HEK293T (cell line): Measurements from ENCODE around the gene KCNA2.

Experiments used
- CTCF ChIA-PET: fragments of 350-600 bp; formaldehyde crosslinking; extraction: SDS; loops from one replicate; lab custom pipeline; 2021; ENCODE audit warnings: antibody characterized with exemption, inconsistent platforms; lab: Yijun Ruan, JAX
- POLR2A ChIA-PET: fragments of 350-600 bp; formaldehyde crosslinking; extraction: SDS; loops from one replicate; lab custom pipeline; 2020; ENCODE audit warnings: antibody characterized with exemption, inconsistent platforms; lab: Yijun Ruan, JAX
- DNase-seq: peaks from one replicate; pipeline ENCODE4 v3.0.0; 2012; ENCODE audit warnings: mixed read lengths; ENCODE audit errors: extremely low spot score
- ARNT ChIP-seq: fragments of 450-650 bp; IDR thresholded peaks from 2 replicates; pipeline ENCODE4 v1.6.1; 2017; ENCODE audit warnings: mild to moderate bottlenecking
- BHLHE40 ChIP-seq: fragments of 450-650 bp; IDR thresholded peaks from 2 replicates; pipeline ENCODE4 v1.6.1; 2016; ENCODE audit warnings: mild to moderate bottlenecking, moderate library complexity, borderline replicate concordance
- CTBP1 ChIP-seq: fragments of 450-650 bp; IDR thresholded peaks from 2 replicates; pipeline ENCODE4 v1.6.1; 2016; ENCODE audit warnings: borderline replicate concordance
- ELF4 ChIP-seq: fragments of 450-650 bp; IDR thresholded peaks from 2 replicates; pipeline ENCODE4 v1.6.1; 2017; ENCODE audit warnings: antibody characterized with exemption
- FOXA1 ChIP-seq: fragments of 450-650 bp; IDR thresholded peaks from 2 replicates; pipeline ENCODE4 v1.6.1; 2016; ENCODE audit warnings: mild to moderate bottlenecking
- FOXK2 ChIP-seq: fragments of 450-650 bp; IDR thresholded peaks from 2 replicates; pipeline ENCODE4 v1.6.1; 2016; ENCODE audit warnings: mild to moderate bottlenecking
- FOXM1 ChIP-seq: fragments of 450-650 bp; IDR thresholded peaks from 2 replicates; pipeline ENCODE4 v1.6.1; 2017; ENCODE audit warnings: mild to moderate bottlenecking, borderline replicate concordance
- HDGF ChIP-seq: fragments of 450-650 bp; IDR thresholded peaks from 2 replicates; pipeline ENCODE4 v1.6.1; 2017; ENCODE audit warnings: antibody characterized with exemption, borderline replicate concordance
- L3MBTL2 ChIP-seq: fragments of 450-650 bp; conservative IDR thresholded peaks from 2 replicates; pipeline ENCODE4 v1.6.1; 2016; ENCODE audit warnings: mild to moderate bottlenecking
- LEF1 ChIP-seq: fragments of 450-650 bp; IDR thresholded peaks from 2 replicates; pipeline ENCODE4 v1.6.1; 2017; ENCODE audit warnings: mild to moderate bottlenecking, borderline replicate concordance
- NFRKB ChIP-seq: fragments of 450-650 bp; IDR thresholded peaks from 2 replicates; pipeline ENCODE4 v1.6.1; 2016; ENCODE audit warnings: mild to moderate bottlenecking, moderate library complexity
- PKNOX1 ChIP-seq: fragments of 450-650 bp; IDR thresholded peaks from 2 replicates; pipeline ENCODE4 v1.6.1; 2016
- SP1 ChIP-seq: fragments of 450-650 bp; IDR thresholded peaks from 2 replicates; pipeline ENCODE4 v1.6.1; 2017
- SUZ12 ChIP-seq: fragments of 450-650 bp; IDR thresholded peaks from 2 replicates; pipeline ENCODE4 v1.6.1; 2016; ENCODE audit warnings: mild to moderate bottlenecking
- TARDBP ChIP-seq: fragments of 450-650 bp; IDR thresholded peaks from 2 replicates; pipeline ENCODE4 v1.6.1; 2016
- ZNF384 ChIP-seq: fragments of 450-650 bp; IDR thresholded peaks from 2 replicates; pipeline ENCODE4 v1.6.1; 2016

Gene KCNA2

GRCh38 chr1:110573314-110573713 is 32.8 kb downstream of the KCNA2 start:
- ChIA-PET POLR2A (no interaction called here), CTCF (interaction anchor here (0.8 to 1.1 kb wide), 2 partner anchors 17 to 49 kb away, joined by 3 read pairs; no protein-coding TSS in a partner anchor)
- TF ChIP-seq CTBP1, result no peak
- no peak for TF ChIP-seq HDGF
- no peak for TF ChIP-seq SP1
- no peak for TF ChIP-seq LEF1
- TF ChIP-seq FOXM1, result no peak
- TF ChIP-seq L3MBTL2, result no peak
- no peak for TF ChIP-seq TARDBP
- TF ChIP-seq ZNF384, result no peak
- no peak for TF ChIP-seq FOXA1
- TF ChIP-seq FOXK2, result no peak
- TF ChIP-seq ARNT, result no peak
- TF ChIP-seq NFRKB, result no peak
- TF ChIP-seq BHLHE40, result no peak
- TF ChIP-seq SUZ12, result no peak
- TF ChIP-seq ELF4, result no peak
- TF ChIP-seq PKNOX1, result no peak
- DNase-seq, result no peak

- DNase-seq, result no peak
- ChIA-PET CTCF (interaction anchor here (0.8 to 1.1 kb wide), 2 partner anchors 17 to 49 kb away, joined by 3 read pairs; no protein-coding TSS in a partner anchor), POLR2A (no interaction called here)
- TF ChIP-seq FOXA1 (no peak), LEF1 (no peak)
Measured at GRCh38 chr1:110572751-110573150, 33.4 kb downstream of the KCNA2 start.

- DNase-seq, result no peak
- POLR2A ChIA-PET, result no interaction called here
- CTCF ChIA-PET, result no interaction called here
- TF ChIP-seq FOXK2 (no peak), FOXA1 (no peak), ELF4 (no peak), ZNF384 (no peak), SP1 (no peak), TARDBP (no peak), HDGF (no peak), L3MBTL2 (no peak), PKNOX1 (no peak), ARNT (no peak), LEF1 (no peak), FOXM1 (no peak), BHLHE40 (no peak), CTBP1 (no peak), SUZ12 (no peak), NFRKB (no peak)
Measured at GRCh38 chr1:110570901-110571300, 35.3 kb downstream of the KCNA2 start.

GRCh38 chr1:110570307-110570706 is 35.9 kb downstream of the KCNA2 start:
- POLR2A ChIA-PET, result no interaction called here
- no peak for TF ChIP-seq BHLHE40
- TF ChIP-seq ZNF384, result no peak
- TF ChIP-seq ARNT, result no peak
- TF ChIP-seq NFRKB, result no peak
- TF ChIP-seq PKNOX1, result no peak
- TF ChIP-seq L3MBTL2, result no peak
- TF ChIP-seq LEF1, result no peak
- TF ChIP-seq SP1, result no peak
- DNase-seq, result no peak
- CTCF ChIA-PET, result no interaction called here

- no peak for TF ChIP-seq NFRKB
- no peak for TF ChIP-seq SP1
- no peak for TF ChIP-seq PKNOX1
- TF ChIP-seq FOXA1, result no peak
- no peak for TF ChIP-seq CTBP1
- TF ChIP-seq SUZ12, result no peak
- TF ChIP-seq HDGF, result no peak
- no peak for TF ChIP-seq LEF1
- TF ChIP-seq BHLHE40, result no peak
- TF ChIP-seq FOXM1, result no peak
- TF ChIP-seq FOXK2, result no peak
- no peak for TF ChIP-seq ARNT
- TF ChIP-seq ZNF384, result no peak
- CTCF ChIA-PET, result no interaction called here
- POLR2A ChIA-PET, result no interaction called here
- DNase-seq, result no peak
Measured at GRCh38 chr1:110566836-110567235, 39.3 kb downstream of the KCNA2 start.

GRCh38 chr1:110565565-110565964 is 40.6 kb downstream of the KCNA2 start:
- ChIA-PET POLR2A (no interaction called here), CTCF (no interaction called here)
- TF ChIP-seq SUZ12, result no peak
- no peak for TF ChIP-seq L3MBTL2
- TF ChIP-seq LEF1, result no peak
- no peak for TF ChIP-seq TARDBP
- no peak for TF ChIP-seq NFRKB
- no peak for DNase-seq
